Testis (tissue), 2 donors: Measurements from ENCODE around the gene ICAM2.

ENCODE experiments used
- CTCF ChIP-seq, 3 experiments: fragments of 450-650 bp in 2 of 3; fragments of 200-600 bp in 1 of 3; sonication (generic) in 1 of 3; IDR thresholded peaks; one replicate each; pipeline ENCODE4 v1.5.1; 2016 to 2019; ENCODE audit warnings: antibody characterized with exemption in 3 of 3, mild to moderate bottlenecking in 2 of 3, moderate library complexity in 1 of 3
- POLR2A ChIP-seq: fragments of 450-650 bp; IDR thresholded peaks from one replicate; pipeline ENCODE4 v1.6.1; 2017; ENCODE audit warnings: antibody characterized with exemption, mild to moderate bottlenecking, moderate library complexity

GRCh38 chr17:64004903-64005733, 15.3 kb downstream of the ICAM2 start:
- TF ChIP-seq POLR2A: no peak
- TF ChIP-seq CTCF (IDR thresholded peaks at IDR 0.05): no peak
